Activated naive CD4-positive, alpha-beta T cell treated with anti-CD3 and anti-CD28 coated beads, Interleukin-2, amount 50 U/mL, for 16 hours (primary cell): ENCODE data around the gene OXLD1.
"Not testable (repeated sequence)": the region's sequence is repeated elsewhere in the genome, so short reads cannot be mapped to it uniquely, and the experiment has no call there.

Source experiments
- DNase-seq: peaks from one replicate; pipeline ENCODE4 v3.0.0-alpha.2; 2020

Gene OXLD1

GRCh38 chr17:81648707-81649085, 17.7 kb downstream of the OXLD1 start:
- DNase-seq = no peak

GRCh38 chr17:81648013-81648706, 18.2 kb downstream of the OXLD1 start:
- DNase-seq = no peak

DNA sequence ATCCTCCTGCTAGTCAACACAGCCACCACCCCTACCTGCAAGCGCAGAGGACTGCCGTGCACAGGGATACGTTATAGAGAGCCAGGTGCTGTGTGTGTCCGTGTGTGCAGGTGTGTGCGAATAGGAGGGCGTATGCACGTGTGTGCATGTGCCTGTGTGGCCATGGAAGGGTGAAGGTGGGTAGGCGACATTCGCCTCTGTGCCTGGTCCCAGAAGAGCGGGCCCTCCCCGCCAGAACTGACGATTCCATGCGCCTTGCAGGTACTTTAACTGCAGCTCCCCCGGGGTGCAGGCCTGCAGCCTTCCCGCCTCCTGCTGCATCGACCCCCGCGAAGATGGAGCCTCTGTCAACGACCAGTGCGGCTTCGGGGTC, 18.8 kb downstream of the OXLD1 start:
- no peak for DNase-seq

DNA sequence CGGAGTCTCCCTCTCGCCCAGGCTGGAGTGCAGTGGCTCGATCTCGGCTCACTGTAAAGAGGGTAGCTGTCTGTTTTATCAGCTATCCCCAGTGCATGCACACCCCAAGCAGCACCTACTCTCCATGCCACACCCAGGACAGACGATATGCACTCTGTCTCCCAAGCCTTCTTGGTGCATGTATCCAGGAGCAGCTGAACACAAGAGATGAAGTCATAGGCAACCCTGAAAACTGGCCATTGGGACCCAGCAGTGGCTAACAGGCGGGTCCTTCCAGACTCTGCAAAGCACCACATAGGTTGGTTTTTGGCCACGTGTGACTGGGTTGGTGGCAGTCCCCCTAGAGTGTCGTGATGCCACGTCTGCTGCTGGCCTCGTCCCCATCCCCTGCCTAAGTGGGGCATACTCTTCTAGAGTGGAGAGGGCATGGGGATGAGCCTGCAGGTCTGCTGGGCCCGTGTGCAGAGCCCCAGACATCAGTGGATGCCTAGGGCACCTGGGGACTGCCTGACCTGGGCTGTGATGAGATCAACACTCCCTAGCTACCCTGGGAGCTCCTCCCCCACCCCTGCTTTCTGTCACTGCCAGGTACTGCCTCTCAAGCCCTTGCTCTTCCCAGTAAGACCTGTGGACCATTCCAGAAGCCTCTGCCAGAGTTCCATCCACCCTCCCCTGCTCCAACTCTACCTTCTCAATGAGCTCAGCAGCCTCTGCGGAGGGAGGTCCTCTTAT, 19.4 kb downstream of the OXLD1 start:
- no peak for DNase-seq

DNA sequence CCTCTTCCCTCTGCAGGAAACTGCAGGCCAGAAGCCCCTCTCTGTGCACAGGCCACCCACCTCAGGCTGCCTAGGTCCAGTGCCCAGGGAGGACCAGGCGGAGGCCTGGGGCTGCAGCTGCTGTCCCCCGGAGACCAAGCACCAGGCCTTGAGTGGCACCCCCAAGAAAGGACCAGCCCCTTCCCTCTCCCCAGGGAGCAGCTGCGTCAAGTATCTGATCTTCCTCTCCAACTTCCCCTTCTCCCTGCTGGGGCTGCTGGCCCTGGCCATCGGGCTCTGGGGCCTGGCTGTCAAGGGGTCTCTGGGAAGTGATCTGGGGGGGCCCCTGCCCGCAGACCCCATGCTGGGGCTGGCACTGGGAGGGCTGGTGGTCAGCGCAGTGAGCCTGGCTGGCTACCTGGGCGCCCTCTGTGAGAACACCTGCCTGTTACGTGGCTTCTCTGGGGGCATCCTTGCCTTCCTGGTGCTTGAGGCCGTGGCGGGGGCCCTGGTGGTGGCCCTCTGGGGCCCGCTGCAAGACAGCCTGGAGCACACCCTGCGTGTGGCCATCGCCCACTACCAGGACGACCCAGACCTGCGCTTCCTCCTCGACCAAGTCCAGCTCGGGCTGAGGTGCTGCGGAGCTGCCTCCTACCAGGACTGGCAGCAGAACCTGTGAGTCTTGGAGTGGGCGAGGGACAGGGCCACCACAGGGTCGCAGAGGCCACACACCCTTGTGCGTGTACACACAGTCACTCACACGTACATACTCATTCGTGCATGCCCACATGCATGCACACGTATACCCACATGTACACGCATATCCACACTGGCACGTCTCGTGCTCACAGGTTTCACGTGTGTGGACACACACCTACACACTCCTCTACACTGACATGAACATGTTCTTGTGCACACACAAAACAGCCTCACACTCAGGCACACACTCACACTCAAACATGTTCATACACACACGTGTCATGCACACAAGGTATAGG, 21.1 kb downstream of the OXLD1 start:
- no peak for DNase-seq

GRCh38 chr17:81644496-81644895, 21.9 kb downstream of the OXLD1 start:
- no peak for DNase-seq

GRCh38 chr17:81641825-81642489, 24.4 kb downstream of the OXLD1 start:
- DNase-seq = no peak

GRCh38 chr17:81640011-81640410, 26.4 kb downstream of the OXLD1 start:
- DNase-seq = no peak

DNA sequence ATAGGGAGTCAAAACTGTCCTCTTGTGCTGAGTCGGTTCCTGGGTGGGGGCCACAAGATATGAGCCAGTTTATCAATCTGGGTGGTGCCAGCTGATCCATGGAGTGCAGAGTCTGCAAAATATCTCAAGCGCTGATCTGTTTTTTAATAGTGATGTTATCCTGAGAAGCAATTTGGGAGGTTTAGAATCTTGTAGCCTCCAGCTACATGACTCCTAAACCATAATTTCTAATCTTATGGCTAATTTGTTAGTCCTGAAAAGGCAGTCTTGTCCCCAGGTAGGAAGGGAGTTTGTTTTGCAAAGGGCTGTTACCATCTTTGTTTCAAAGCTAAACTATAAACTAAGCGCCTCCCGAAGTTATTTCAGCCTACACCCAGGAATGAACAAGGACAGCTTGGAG, 27.7 kb downstream of the OXLD1 start:
- DNase-seq = no peak

DNA sequence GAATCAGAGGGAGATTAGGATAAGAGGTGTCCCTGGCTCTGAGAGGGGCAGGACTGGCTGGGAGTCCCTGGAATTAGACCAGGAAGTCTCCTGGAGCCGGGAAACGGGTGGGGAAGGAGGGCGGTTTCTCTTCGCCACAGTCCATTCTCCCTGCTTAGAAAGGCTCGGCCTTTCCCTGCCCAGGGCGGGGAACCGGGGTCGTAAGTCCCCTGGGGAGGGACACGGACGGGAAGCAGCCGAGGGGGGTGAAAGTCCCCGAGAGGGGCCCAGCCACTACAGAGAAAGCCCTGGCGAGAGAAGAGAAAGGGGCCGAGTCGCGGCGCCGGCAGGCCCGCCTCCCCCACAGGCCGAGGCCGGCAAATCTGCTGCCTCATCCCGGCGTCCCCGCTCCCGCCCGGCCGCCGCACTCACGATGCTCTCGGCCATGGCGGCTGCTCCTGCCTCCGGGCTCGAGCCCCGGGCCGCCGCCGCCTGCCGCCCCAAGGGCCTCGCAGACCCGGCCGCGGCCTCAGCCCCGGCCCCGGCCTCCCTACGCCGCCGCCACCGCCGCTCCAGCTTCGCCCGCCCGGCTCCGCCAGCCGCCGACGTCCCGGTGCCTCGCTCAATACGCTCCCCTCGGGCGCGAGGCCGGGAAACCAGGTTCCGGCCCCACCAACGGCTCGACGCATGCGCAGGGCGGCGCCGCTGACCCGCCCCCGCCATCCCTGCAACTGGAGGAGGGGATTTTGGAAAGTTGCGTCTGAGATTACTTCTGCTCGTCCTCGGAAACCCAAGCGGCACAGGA, 29.7 kb downstream of the OXLD1 start, which contains the start of the genes NPLOC4 and TSPAN10:
Gene NPLOC4 (minus strand): TSS at position 608 of the 784 bp plus-strand sequence. CDS start 182 bp downstream, at position 426.
Gene TSPAN10 (plus strand): TSS at position 692 of the 784 bp plus-strand sequence. CDS start 5,217 bp downstream, outside the sequence.
- peak; percentile 83 for DNase-seq

DNA sequence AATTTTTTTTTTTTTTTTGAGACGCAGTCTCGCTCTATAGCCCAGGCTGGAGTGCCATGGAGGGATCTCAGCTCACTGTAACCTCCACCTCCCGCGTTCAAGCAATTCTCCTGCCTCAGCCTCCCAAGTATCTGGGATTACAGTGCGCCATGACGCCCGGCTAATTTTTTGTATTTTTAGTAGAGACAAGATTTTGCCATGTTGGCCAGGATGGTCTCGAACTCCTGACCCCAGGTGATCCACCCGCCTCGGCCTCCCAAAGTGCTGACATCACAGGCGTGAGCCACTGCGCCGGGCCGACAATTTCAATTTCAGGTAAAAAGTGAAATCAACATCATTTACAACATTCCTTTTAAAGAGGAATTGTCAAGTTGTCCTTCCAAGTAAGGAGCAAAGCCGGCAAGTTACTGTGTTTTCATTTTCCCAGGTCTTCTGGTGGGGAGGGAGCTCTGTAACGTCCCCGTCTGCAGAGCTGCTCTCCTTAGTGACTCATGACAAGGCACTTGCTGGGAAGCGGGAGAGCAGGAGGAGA, 30.4 kb downstream of the OXLD1 start:
- DNase-seq = no peak

- no peak for DNase-seq
Observed at GRCh38 chr17:81635431-81635830, 31.0 kb downstream of the OXLD1 start.

- DNase-seq = no peak
Observed at GRCh38 chr17:81631482-81631881, 34.9 kb downstream of the OXLD1 start.

GRCh38 chr17:81630274-81630673, 36.1 kb downstream of the OXLD1 start:
- no peak for DNase-seq

DNA sequence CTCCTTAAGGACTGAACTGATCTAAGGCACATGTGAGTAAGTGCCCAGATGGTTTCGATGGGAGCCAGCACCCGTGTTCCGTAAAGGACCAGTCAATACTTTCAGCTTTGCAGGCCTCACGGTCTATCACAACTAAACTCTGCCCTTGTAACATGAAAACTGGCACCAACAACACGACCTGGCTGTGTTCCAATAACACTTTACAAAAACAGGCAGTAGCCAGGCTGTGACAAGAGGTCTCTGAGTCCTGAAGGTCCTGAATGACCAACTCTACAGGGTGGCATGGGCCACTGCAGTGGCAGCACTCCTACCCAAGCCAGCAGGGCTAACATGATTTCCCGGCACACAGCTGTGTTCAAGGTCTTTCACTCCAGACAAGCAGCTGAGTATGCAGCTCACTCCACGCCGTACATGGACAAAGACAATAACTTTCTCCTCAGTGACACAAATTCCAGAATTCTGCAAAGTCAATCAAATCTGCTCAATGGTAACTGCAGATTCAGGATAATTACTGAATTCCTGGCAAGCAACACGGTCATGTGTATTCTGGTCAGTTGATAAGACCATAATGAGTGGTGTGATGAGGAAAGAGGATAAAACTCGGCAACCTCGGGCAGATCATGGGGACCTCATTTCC, 44.8 kb downstream of the OXLD1 start:
- DNase-seq = no peak

DNA sequence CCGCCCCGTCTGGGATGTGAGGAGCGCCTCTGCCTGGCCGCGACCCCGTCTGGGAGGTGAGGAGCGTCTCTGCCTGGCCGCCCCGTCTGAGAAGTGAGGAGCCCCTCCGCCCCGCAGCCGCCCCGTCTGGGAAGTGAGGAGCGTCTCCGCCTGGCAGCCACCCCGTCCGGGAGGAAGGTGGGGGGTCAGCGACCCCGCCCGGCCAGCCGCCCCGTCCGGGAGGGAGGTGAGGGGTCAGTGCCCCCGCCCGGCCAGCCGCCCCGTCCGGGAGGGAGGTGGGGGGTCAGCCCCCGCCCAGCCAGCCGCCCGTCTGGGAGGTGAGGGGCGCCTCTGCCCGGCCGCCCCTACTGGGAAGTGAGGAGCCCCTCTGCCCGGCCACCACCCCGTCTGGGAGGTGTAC, 48.1 kb downstream of the OXLD1 start:
- not testable (repeated sequence) for DNase-seq

GRCh38 chr17:81616877-81617276, 49.5 kb downstream of the OXLD1 start:
- no peak for DNase-seq

GRCh38 chr17:81615401-81615930, 50.9 kb downstream of the OXLD1 start:
- DNase-seq = no peak
